Measurements from ENCODE around the gene UVRAG.
"Not testable (repeated sequence)": the region's sequence is repeated elsewhere in the genome, so short reads cannot be mapped to it uniquely, and the experiment has no call there.

UVRAG gene

GRCh38 chr11:75924966-75925784 is 110.2 kb downstream of the UVRAG start:
- DNase-seq (ENCODE audit: low read depth) = no peak

DNA sequence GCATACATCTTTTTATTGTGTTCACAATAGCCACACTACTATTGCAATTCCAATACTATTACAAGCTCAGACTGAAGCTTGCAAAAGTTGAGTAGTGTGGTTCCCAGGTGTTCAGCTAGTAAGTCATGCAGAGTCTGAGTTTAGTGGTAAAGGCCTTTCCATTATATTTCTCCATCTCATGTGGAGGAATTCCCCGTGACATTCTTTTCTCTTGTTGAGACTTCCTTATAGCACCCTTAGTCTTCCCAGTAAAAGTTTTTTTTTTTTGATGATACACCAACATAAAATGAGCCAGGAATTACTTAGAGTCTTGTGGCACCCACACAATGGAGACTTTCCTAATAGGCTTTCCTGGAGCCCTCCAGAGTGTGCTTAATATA is 110.8 kb downstream of the UVRAG start:
- DNase-seq (ENCODE audit: low read depth) = no peak

DNA sequence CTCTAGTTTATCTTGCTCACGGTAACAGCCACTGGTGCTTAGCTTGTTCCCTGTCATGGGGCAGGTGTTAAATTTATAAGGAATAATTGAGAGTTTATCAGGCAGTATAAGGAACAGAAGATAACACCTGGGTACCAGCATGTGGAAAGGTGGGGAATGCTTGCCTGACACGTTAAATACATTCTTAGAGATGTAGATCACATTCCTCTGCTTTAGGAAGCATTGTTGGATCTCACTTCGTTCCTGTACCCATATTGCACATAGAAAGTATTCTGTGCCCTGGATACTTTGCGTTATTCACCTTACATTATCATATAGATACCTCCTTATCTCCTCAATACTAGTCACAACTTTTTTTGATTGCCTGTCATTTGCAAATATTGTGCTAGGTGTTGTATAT is 114.7 kb downstream of the UVRAG start:
- no peak for DNase-seq (ENCODE audit: low read depth)

- no peak for DNase-seq (ENCODE audit: low read depth)
Measured at GRCh38 chr11:75930534-75930933, 115.5 kb downstream of the UVRAG start.

GRCh38 chr11:75931124-75931523 is 116.1 kb downstream of the UVRAG start:
- no peak for DNase-seq (ENCODE audit: low read depth)

GRCh38 chr11:75933736-75934135 is 118.7 kb downstream of the UVRAG start:
- not testable (repeated sequence) for DNase-seq (ENCODE audit: low read depth)

GRCh38 chr11:75934851-75935250 is 119.8 kb downstream of the UVRAG start:
- no peak for DNase-seq (ENCODE audit: low read depth)

- DNase-seq (ENCODE audit: low read depth) = no peak
Measured at GRCh38 chr11:75938543-75938942, 123.5 kb downstream of the UVRAG start.

GRCh38 chr11:75939516-75939915 is 124.5 kb downstream of the UVRAG start:
- no peak for DNase-seq (ENCODE audit: low read depth)

GRCh38 chr11:75939992-75940391 is 125.0 kb downstream of the UVRAG start:
- DNase-seq (ENCODE audit: low read depth) = no peak

- DNase-seq (ENCODE audit: low read depth) = no peak
Measured at GRCh38 chr11:75940911-75941310, 125.9 kb downstream of the UVRAG start.

- no peak for DNase-seq (ENCODE audit: low read depth)
Measured at GRCh38 chr11:75944515-75944914, 129.5 kb downstream of the UVRAG start.

- DNase-seq (ENCODE audit: low read depth) = no peak
Measured at GRCh38 chr11:75945446-75945845, 130.4 kb downstream of the UVRAG start.

DNA sequence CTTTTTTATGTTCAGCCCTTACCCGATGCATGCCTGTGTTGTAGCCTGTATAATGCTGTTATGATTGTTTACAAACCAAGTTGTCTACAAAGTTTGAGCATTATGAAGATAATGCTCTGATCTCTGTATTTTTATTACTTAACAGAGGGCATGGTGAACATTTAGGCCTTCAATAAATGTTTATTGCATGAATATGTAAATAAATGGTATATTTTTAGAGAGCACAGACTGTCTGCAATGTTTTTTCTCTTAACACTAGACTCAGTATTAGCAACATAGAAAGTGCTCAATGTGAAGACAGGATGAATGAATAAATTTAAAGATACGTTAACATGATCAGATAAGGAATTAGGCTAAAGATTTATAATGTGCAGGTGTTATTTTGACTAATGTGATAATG is 130.9 kb downstream of the UVRAG start:
- no peak for DNase-seq (ENCODE audit: low read depth)

- DNase-seq (ENCODE audit: low read depth) = no peak
Measured at GRCh38 chr11:75946531-75947530, 131.8 kb downstream of the UVRAG start.

- no peak for DNase-seq (ENCODE audit: low read depth)
Measured at GRCh38 chr11:75949023-75949672, 134.1 kb downstream of the UVRAG start.

GRCh38 chr11:75950141-75950540 is 135.1 kb downstream of the UVRAG start:
- DNase-seq (ENCODE audit: low read depth) = no peak

DNA sequence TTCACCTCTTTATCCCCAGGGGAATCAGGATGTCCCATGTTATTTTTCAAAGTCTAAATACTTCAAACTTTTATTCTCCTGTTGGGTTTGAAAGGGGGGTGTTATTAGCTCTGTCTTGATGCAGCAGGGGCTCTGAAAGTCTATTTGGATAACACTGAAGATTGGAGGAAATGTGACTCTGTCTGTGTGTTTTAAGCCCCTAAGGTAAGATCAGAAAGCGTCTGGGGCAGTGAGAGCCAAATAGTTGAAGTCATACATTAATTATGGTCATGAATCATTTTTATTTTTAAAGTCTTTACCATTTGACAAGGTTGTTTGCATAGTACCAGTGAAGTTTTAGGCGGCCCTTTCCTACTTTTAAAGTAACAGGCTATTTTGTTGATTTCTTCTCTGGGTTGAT is 139.0 kb downstream of the UVRAG start:
- no peak for DNase-seq (ENCODE audit: low read depth)

DNA sequence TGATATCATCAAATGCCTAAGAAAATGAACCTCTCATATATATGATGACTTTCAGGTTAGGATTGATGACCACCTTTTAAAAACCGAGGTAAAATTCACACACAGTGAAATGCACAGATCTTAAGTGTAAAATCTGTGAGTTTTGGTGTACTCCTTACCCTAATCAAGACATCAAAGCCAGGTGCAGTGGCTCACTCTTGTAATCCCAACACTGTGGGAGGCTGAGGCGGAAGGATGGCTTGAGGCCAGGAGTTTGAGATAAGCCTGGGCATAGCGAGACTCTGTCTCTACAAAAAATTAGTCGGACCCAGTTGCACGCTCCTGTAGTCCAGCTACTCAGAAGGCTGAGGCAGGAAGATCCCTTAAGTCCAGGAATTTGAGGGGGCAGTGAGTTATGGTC is 140.4 kb downstream of the UVRAG start:
- no peak for DNase-seq (ENCODE audit: low read depth)

DNA sequence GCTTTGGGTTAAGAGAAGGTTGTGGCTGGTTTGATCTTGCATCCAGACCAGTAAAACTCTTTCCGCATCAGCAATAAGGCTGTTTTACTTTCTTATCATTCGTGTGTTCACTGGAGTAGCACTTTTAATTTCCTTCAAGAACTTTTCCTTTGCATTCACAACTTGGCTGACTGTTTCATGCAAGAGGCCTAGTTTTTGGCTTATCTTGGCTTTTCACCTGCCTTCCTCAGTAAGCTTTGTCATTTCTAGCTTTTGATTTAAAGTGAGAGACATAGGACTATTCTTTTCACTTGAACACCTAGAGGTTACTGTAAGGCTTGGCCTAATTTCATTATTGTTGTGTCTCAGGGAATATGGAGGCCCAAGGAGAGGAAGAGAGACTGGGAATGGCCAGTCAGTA is 144.5 kb downstream of the UVRAG start:
- no peak for DNase-seq (ENCODE audit: low read depth)

GRCh38 chr11:75964071-75964470 is 149.1 kb downstream of the UVRAG start:
- DNase-seq (ENCODE audit: low read depth) = no peak

- no peak for DNase-seq (ENCODE audit: low read depth)
Measured at GRCh38 chr11:75966537-75967287, 151.7 kb downstream of the UVRAG start.
